Loucy (cell line): ENCODE measurements around the gene CYB561D2.
A peak's percentile ranks its signal among the peaks of the same experiment; 100 is the strongest.

ENCODE experiments used
- H2AFZ ChIP-seq: fragments of 200-600 bp; sonication (generic); 2 replicates; pipeline ENCODE4 v1.6.0; 2016; ENCODE audit warnings: antibody characterized with exemption, mild to moderate bottlenecking, low read length, moderate library complexity
- H3F3A ChIP-seq: fragments of 200-600 bp; 2 replicates; pipeline ENCODE4 v1.6.0; 2016; ENCODE audit warnings: antibody characterized with exemption, low read depth, mild to moderate bottlenecking
- H3K27me3 ChIP-seq: fragments of 200-600 bp; sonication (generic); 2 replicates; pipeline ENCODE4 v1.6.1; 2014; ENCODE audit warnings: low read length, mild to moderate bottlenecking; ENCODE audit not compliant: insufficient read depth, poor library complexity, severe bottlenecking
- H3K36me3 ChIP-seq: fragments of 200-600 bp; sonication (generic); 2 replicates; pipeline ENCODE4 v1.6.1; 2016; ENCODE audit warnings: low read length; ENCODE audit not compliant: insufficient read depth
- H3K4me1 ChIP-seq: fragments of 200-600 bp; sonication (generic); 2 replicates; pipeline ENCODE4 v1.5.1; 2014; ENCODE audit warnings: low read length, mild to moderate bottlenecking; ENCODE audit not compliant: insufficient read depth, poor library complexity, severe bottlenecking
- H3K4me2 ChIP-seq: fragments of 200-600 bp; sonication (generic); 2 replicates; pipeline ENCODE4 v1.6.0; 2014; ENCODE audit warnings: antibody characterized with exemption, low read length, low read depth, mild to moderate bottlenecking; ENCODE audit not compliant: poor library complexity, severe bottlenecking
- H3K4me3 ChIP-seq: fragments of 200-600 bp; sonication (generic); 2 replicates; pipeline ENCODE4 v1.5.1; 2014; ENCODE audit warnings: low read length, mild to moderate bottlenecking, mixed read lengths; ENCODE audit not compliant: poor library complexity, severe bottlenecking
- H3K79me2 ChIP-seq: fragments of 200-600 bp; sonication (generic); 2 replicates; pipeline ENCODE4 v1.6.1; 2014; ENCODE audit warnings: low read length; ENCODE audit not compliant: insufficient read depth
- H3K9ac ChIP-seq: fragments of 200-600 bp; sonication (generic); 2 replicates; pipeline ENCODE4 v1.6.0; 2014; ENCODE audit warnings: mild to moderate bottlenecking, low read depth, low read length, moderate library complexity; ENCODE audit not compliant: poor library complexity, severe bottlenecking
- H3K9me2 ChIP-seq: fragments of 200-600 bp; sonication (generic); replicated peaks from 2 replicates; pipeline ENCODE4 v1.6.1; 2016; ENCODE audit warnings: low read depth, low read length, mixed read lengths
- H3K9me3 ChIP-seq: fragments of 200-600 bp; sonication (generic); 2 replicates; pipeline ENCODE4 v1.6.1; 2014; ENCODE audit warnings: mild to moderate bottlenecking, antibody characterized with exemption, low read length, low read depth; ENCODE audit not compliant: insufficient read depth
- H4K20me1 ChIP-seq: fragments of 200-600 bp; sonication (generic); 2 replicates; pipeline ENCODE4 v1.6.0; 2014; ENCODE audit warnings: antibody characterized with exemption, low read length, mild to moderate bottlenecking; ENCODE audit not compliant: insufficient read depth, poor library complexity, severe bottlenecking
- EZH2phosphoT487 ChIP-seq: fragments of 200-600 bp; IDR thresholded peaks from 2 replicates; pipeline ENCODE4 v1.6.1; 2018; ENCODE audit warnings: antibody characterized with exemption, mild to moderate bottlenecking, moderate library complexity, borderline replicate concordance
- TF ChIP-seq, protein P1 (sequence below): fragments of 200-600 bp; sonication (generic); conservative IDR thresholded peaks from 2 replicates; pipeline ENCODE4 v1.5.1; 2014; ENCODE audit warnings: mild to moderate bottlenecking, antibody characterized with exemption, low read length

Gene CYB561D2

GRCh38 chr3:50339485-50340146 lies 11.0 kb upstream of the CYB561D2 start:
- Histone ChIP-seq H4K20me1 (peaks cover 24% of the 10 kb centered on the region), H3K36me3 (peaks cover 2% of the 10 kb centered on the region; the same call in 1 of the 2 replicates), H3K79me2 (peaks cover 74% of the 10 kb centered on the region), H3K9me3 (no peaks in the 10 kb centered on the region), H3K4me1 (peaks cover 50% of the 10 kb centered on the region), H3K27me3 (peaks cover 4% of the 10 kb centered on the region), H3K9ac (peak overlapping the region; percentile 98), H3F3A (0 out of 2 replicates have a peak, but pooled peaks cover 7% of the 10 kb centered on the region), H2AFZ (no peak overlapping the region), H3K4me2 (peak overlapping the region; percentile 91), H3K4me3 (peak overlapping the region; percentile 97), H3K9me2 (no peaks in the 10 kb centered on the region)
- no peak for TF ChIP-seq EZH2phosphoT487
- TF ChIP-seq, protein P1, sequence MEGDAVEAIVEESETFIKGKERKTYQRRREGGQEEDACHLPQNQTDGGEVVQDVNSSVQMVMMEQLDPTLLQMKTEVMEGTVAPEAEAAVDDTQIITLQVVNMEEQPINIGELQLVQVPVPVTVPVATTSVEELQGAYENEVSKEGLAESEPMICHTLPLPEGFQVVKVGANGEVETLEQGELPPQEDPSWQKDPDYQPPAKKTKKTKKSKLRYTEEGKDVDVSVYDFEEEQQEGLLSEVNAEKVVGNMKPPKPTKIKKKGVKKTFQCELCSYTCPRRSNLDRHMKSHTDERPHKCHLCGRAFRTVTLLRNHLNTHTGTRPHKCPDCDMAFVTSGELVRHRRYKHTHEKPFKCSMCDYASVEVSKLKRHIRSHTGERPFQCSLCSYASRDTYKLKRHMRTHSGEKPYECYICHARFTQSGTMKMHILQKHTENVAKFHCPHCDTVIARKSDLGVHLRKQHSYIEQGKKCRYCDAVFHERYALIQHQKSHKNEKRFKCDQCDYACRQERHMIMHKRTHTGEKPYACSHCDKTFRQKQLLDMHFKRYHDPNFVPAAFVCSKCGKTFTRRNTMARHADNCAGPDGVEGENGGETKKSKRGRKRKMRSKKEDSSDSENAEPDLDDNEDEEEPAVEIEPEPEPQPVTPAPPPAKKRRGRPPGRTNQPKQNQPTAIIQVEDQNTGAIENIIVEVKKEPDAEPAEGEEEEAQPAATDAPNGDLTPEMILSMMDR, result no peak

DNA sequence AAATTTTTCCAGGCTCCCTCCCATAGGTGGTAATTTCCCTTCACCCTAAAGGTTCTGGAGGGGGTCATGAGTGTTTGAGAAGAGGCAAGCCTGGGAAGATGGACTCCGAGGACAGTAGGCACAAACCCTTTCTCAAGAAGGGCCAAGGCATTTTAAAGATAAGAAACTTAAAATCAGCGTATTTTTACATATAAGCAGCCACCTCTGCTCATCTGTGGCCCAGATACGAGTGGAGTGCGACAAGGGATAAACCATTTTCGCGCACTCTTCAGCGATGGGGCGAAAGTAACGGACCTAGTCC lies 10.6 kb upstream of the CYB561D2 start:
- H3K4me1 ChIP-seq, result peaks cover 49% of the 10 kb centered on the region
- TF ChIP-seq EZH2phosphoT487, result no peak
- TF ChIP-seq, protein P1, result no peak
- peak overlapping the region; percentile 98 for H3K9ac ChIP-seq
- H2AFZ ChIP-seq, result no peak overlapping the region; the same call in 1 of the 2 replicates
- no peaks in the 10 kb centered on the region for H3K9me3 ChIP-seq
- peak overlapping the region; percentile 97 for H3K4me3 ChIP-seq
- no peaks in the 10 kb centered on the region for H3K9me2 ChIP-seq
- H3K36me3 ChIP-seq, result no peaks in the 10 kb centered on the region
- H3K27me3 ChIP-seq, result peaks cover 4% of the 10 kb centered on the region
- H3K79me2 ChIP-seq, result peaks cover 70% of the 10 kb centered on the region
- peaks cover 20% of the 10 kb centered on the region for H4K20me1 ChIP-seq
- H3K4me2 ChIP-seq, result peak overlapping the region; percentile 91
- 0 out of 2 replicates have a peak, but pooled peaks cover 7% of the 10 kb centered on the region for H3F3A ChIP-seq

DNA sequence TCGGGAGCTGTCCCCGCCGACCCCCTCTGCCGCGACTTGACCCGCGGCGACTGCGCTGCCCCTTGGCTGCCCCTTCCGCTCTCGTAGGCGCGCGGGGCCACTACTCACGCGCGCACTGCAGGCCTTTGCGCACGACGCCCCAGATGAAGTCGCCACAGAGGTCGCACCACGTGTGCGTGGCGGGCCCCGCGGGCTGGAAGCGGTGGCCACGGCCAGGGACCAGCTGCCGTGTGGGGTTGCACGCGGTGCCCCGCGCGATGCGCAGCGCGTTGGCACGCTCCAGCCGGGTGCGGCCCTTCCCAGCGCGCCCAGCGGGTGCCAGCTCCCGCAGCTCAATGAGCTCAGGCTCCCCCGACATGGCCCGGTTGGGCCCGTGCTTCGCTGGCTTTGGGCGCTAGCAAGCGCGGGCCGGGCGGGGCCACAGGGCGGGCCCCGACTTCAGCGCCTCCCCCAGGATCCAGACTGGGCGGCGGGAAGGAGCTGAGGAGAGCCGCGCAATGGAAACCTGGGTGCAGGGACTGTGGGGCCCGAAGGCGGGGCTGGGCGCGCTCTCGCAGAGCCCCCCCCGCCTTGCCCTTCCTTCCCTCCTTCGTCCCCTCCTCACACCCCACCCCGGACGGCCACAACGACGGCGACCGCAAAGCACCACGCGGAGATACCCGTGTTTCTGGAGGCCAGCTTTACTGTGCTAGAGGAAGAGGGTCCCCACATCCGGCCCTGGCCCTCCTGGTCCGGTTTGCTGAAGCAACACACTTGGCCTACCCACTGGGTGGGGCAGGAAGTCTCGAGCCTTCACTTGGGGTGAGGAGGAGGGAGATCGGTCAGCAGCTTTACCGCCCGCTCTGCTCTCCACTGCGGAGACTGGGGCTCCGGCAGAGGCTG lies 10.0 kb upstream of the CYB561D2 start, which contains the start of gene RASSF1:
TSS of gene RASSF1 (minus strand) at position 389 of the 882 bp plus-strand sequence. CDS start at position 358, 31 bp downstream.
- Histone ChIP-seq H3K79me2 (peaks cover 64% of the 10 kb centered on the region), H3K9ac (peak within 1 kb of the TSS; percentile 98), H3K4me1 (peaks cover 47% of the 10 kb centered on the region), H3F3A (0 out of 2 replicates have a peak, but pooled peaks cover 7% of the 10 kb centered on the region), H3K9me2 (no peaks in the 10 kb centered on the region), H3K9me3 (no peaks in the 10 kb centered on the region), H2AFZ (no peak within 1 kb of the TSS; the same call in 1 of the 2 replicates), H3K27me3 (peaks cover 4% of the 10 kb centered on the region), H4K20me1 (peaks cover 14% of the 10 kb centered on the region), H3K4me2 (peak within 1 kb of the TSS; percentile 91), H3K36me3 (no peaks in the 10 kb centered on the region), H3K4me3 (peak within 1 kb of the TSS; percentile 97)
- TF ChIP-seq, protein P1, result no peak
- no peak for TF ChIP-seq EZH2phosphoT487
